Mononuclear cell (primary cell): Measurements from ENCODE around the gene ATG4A. TPM values are rescaled to one million over a fixed set of nuclear protein-coding genes. Genes with fewer than 3 reads are reported as not detected.

Experiments used
- H3K27me3 ChIP-seq: 2 replicates; pipeline ENCODE4 v1.6.0; 2011; ENCODE audit warnings: low read length, control low read depth; ENCODE audit not compliant: insufficient read depth
- H3K4me1 ChIP-seq: 2 replicates; pipeline ENCODE4 v1.5.1; 2011; ENCODE audit warnings: mild to moderate bottlenecking, low read length, control low read depth; ENCODE audit not compliant: insufficient read depth
- H3K4me3 ChIP-seq: 2 replicates; pipeline ENCODE4 v1.5.1; 2011; ENCODE audit warnings: mild to moderate bottlenecking, low read length, moderate library complexity
- H3K9me3 ChIP-seq: 2 replicates; pipeline ENCODE4 v1.5.1; 2011; ENCODE audit warnings: low read depth, mild to moderate bottlenecking, control low read depth, low read length
- total RNA-seq: library from RNA; depleted of rRNA; stranded (reverse); fragments of >200 nt; gene quantifications from one replicate; pipeline ENCODE4 v1.2.3, GENCODE V29; 2012

Gene ATG4A
- total RNA-seq, 1 donor = 4.7 TPM

DNA sequence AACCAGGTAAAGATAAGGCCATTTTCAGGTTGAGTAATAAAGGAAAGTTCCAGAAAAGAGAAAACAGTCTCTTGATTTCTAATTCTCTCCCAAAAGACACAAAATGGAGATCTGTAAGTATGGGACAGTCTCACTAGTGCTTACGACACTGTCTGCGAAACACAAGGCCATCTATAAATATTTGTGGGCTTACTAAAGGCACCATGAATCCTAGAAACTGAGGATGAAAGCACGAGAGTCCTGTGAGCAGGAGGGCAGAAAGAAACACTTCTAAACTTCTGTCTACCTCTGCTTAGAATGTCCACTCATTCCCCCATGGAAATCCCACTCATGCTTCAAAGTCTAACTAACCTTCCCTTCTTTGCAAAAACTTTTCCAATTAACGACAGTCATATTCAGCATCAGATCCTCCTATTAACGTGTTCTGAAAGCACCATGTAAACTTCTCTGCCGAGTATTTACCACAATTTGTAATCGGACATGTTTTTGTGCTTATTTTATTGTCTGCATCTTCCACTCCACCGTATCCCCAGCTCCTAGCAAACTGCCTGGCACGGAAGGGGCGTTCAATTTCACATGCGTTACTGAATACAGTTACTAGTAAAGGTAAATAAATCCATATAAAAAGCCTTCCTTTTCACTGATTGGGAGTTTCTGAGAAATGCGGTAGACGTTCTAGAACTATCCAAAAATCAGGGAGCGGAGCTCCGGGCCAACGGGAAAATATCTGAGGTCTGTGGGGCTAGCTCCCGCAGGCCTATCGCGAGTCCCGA is 901 bp upstream of the ATG4A start:
- Histone ChIP-seq H3K4me3 (peak overlapping the region; percentile 66), H3K27me3 (no peaks in the 10 kb centered on the region), H3K9me3 (no peaks in the 10 kb centered on the region), H3K4me1 (peaks cover 9% of the 10 kb centered on the region)

DNA sequence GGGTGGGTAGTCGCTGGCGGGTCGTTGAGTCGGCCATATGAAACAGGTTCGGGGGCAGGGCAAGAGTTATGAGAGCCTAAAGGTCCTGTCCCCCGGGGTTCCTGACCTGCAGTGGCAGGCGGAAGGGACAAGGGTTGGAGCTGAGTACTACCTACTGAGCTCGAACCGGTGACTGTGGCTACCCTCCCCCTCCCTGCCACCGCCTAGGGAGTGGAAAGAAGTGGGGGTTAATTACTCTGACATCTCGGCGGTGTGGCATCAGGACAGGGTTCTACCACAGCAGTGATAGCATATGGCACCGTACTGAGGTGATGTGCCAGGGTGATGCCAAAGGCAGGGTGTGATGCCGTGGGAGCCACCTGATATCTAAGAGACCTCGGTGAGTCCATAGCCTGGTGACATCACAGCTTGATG is 307 bp downstream of the ATG4A start:
- peak overlapping the region; percentile 66 for H3K4me3 ChIP-seq
- H3K27me3 ChIP-seq = no peaks in the 10 kb centered on the region
- peaks cover 9% of the 10 kb centered on the region for H3K4me1 ChIP-seq
- no peaks in the 10 kb centered on the region for H3K9me3 ChIP-seq

DNA sequence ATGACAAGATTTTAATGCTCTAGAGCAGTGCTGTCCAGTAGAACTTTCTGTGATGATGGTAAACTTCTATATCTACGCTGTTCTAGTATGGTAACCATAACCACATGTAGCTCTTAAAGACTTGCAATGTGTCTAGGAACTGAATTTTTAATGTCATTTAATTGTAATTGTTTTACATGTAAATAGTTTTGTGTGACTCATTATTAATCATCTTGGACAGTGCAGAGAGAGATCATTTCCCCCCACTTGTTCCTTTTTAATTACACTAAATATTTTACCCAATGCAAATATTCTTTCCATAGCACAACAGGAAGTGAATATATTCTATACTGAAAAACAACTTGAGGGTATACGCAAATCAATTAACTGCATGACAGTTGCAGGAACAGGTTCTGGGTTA is 5.8 kb downstream of the ATG4A start:
- Histone ChIP-seq H3K4me1 (no peaks in the 10 kb centered on the region), H3K9me3 (no peaks in the 10 kb centered on the region), H3K27me3 (no peaks in the 10 kb centered on the region), H3K4me3 (no peak overlapping the region)

DNA sequence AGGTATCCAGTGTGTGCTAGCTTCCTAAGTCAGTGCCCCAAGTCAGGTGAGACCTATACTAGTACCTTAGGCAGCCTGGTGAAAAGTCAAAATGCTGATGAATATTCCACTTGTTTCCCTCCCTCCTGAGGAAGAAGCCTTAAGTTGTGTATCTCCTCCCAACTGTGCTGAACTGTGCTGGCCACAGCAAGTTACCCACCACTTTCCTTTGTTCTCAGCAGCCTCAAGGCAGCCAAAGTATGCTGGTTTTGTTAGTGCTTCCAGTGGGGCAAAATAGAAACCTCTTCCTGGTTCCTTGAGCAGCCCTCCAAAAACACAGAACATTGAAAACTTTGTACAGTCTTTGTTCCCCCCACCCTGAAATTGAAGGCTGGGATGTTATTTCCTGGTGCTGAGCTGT is 13.9 kb downstream of the ATG4A start:
- Histone ChIP-seq H3K9me3 (no peaks in the 10 kb centered on the region), H3K27me3 (no peaks in the 10 kb centered on the region), H3K4me3 (no peak overlapping the region), H3K4me1 (no peaks in the 10 kb centered on the region)

DNA sequence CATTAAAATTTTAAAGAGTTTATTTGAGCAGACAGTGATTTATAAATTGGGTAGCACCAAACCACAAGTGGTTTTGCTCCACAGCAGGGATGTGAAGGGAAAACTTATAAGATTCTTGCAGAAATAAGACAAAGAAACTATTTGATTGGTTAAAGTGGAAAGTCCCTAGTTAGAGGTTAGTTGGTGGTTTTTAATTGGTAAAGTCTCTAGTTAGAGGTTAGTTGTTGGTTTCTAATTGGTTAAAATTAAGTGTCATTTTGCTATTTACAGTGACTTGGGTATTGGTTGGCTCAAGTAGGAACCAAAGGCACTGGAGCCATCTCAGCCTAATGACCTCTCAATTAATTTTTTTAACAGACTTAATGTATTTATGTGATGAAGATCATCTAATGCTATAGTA is 23.0 kb downstream of the ATG4A start:
- Histone ChIP-seq H3K4me3 (no peak overlapping the region), H3K4me1 (no peaks in the 10 kb centered on the region), H3K9me3 (no peaks in the 10 kb centered on the region), H3K27me3 (no peaks in the 10 kb centered on the region)

DNA sequence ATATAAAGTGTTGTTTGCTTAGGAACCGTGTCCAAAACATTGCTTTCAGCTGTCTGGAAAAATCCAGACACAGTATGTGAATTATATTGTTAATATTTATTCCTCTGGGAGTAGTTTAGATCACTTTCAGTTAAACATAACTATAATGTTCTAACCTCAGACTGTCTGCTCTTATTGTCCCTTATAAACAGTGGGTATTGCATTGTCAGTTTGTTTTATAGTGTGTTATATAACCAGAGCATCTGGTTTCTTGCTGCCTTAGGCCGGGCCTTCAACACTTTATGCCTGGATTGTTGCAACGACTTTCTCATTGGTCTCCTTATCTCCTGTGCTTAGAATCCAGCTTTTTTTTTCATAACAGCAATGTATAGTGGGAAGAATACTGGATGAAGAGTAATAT is 26.4 kb downstream of the ATG4A start:
- Histone ChIP-seq H3K4me3 (no peak overlapping the region), H3K4me1 (no peaks in the 10 kb centered on the region), H3K9me3 (no peaks in the 10 kb centered on the region), H3K27me3 (no peaks in the 10 kb centered on the region)

DNA sequence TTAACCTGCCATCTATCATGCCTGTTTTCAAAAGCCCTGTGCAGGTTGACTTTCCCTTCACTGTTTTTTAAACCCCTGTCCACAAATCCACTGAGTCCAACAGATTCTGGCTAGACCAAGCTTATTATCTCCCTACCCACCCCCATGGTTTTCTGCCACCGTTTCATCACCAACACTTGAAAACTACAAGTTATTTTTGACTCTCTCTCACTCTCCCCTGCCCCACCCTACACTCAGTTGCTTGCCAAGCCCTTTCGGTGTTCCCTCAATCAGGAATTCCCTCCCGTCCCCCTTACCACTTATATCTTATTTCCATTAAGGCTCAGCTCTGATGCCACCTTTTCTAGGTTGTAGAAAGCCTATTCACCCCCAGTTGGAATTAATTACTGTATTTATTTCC is 29.7 kb downstream of the ATG4A start:
- no peaks in the 10 kb centered on the region for H3K9me3 ChIP-seq
- no peaks in the 10 kb centered on the region for H3K27me3 ChIP-seq
- no peak overlapping the region for H3K4me3 ChIP-seq
- no peaks in the 10 kb centered on the region for H3K4me1 ChIP-seq

DNA sequence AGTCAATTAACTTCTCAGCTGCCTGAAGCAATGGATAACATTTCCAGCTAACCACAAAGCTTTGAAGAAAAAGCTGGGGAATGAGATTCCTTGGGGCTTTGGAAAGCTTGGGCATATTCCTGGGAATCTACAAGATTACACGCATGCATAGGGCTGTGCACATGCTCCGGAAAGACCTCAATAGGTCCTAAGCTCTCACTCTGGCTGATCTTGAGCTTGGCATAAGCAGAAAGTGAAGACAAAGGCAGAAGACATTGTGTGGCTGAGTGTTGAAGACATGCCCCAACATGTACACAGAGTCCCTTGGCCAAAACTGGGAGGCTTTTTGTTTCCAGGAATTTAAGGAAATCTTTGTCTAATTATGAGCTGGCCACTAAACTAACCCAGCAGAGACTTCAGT is 31.2 kb downstream of the ATG4A start:
- Histone ChIP-seq H3K4me1 (no peaks in the 10 kb centered on the region), H3K27me3 (no peaks in the 10 kb centered on the region), H3K9me3 (no peaks in the 10 kb centered on the region), H3K4me3 (no peak overlapping the region)

DNA sequence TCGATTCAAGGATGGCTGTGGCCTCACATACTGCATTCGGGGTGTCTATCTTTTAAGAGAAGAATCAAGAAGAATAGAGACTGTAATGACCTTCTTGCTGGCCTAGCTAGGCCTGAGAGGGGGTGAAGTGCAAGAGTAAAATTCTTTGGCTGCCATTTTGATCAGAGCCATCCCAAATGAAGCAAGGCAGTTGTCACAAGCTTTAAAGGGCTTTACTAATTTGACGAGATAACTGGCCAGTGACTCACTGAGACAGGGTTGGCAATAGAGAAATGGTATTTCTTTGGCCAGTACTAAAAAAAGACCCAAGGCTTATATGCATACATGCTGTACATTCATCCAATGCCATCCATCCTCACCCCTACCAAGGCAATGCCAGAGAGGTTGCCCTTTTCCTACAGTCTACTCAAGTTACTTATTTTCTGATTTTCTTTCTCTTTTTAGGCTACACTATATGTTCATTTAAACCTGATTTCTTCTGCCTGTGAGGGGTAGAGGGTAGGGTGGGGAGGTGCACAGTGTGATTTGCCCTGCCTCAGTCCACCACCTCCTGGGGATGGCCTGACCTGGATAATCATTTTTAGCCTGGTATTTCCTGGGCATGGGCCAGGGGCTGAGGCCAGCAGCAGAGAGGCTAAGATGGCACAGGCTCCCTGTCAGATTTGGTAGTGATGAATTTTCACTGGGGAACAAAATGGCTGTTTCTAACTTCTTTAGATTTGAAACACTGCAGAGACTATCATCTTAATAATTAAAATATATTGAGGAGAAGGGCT is 32.2 kb downstream of the ATG4A start:
- no peaks in the 10 kb centered on the region for H3K27me3 ChIP-seq
- no peaks in the 10 kb centered on the region for H3K9me3 ChIP-seq
- no peak overlapping the region for H3K4me3 ChIP-seq
- H3K4me1 ChIP-seq = no peaks in the 10 kb centered on the region

DNA sequence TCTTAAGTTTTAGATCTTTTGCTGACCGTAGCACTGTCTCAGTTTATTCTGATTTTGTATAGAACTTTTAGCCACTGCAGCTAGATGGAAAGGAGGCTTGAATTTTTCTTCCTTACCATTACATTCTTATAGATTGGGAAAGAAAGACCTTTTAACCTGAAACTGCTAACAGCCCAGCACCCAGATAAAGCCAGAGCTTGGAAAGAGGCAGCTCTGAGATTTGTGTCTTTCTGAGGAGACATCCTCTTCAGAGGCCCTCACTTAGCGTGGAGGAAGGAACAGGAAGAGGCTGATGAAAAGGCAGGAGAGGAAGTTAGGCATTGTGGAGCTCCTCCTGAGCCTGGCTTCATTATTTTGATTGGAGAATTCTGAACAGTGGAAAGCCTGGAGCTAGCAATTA is 35.1 kb downstream of the ATG4A start:
- Histone ChIP-seq H3K4me3 (no peak overlapping the region), H3K27me3 (no peaks in the 10 kb centered on the region), H3K9me3 (no peaks in the 10 kb centered on the region), H3K4me1 (no peaks in the 10 kb centered on the region)

DNA sequence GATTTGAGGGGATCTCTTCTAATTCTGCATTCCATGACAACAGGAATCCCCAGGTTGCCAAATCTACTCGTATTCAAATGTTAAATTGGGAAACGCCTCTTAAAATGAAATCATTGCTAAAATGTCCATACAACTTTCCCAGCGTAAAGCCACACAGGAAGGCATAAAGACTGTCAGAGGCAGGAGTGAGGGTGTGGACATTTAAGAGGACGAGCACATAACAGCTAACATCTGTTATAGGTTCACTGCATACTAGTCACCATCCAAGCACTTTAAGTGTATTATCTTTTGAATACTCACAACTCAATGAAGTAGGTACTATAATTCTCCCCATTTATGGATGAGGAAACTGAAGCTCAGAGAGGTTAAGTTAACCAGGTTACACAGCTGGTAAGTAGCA is 35.6 kb downstream of the ATG4A start:
- H3K4me3 ChIP-seq = no peak overlapping the region
- no peaks in the 10 kb centered on the region for H3K27me3 ChIP-seq
- no peaks in the 10 kb centered on the region for H3K9me3 ChIP-seq

DNA sequence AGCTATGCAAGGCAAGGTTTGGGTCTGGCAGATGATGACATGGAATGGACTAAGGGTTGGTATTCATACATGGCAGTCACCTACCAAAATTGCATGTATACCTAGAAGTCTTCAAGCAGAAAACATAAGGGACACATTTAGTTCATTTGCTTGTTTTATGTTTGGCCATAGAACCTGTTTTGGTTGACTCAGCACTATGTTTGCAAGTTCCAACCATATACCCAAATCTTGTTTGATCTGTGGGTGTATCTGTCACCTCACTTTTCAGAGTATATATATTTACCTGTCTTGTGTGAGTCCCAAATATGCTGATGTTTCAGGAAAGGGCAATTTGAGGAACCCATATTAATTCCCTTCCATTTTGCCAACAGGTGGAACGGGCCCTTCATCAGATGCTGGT is 39.3 kb downstream of the ATG4A start:
- Histone ChIP-seq H3K27me3 (no peaks in the 10 kb centered on the region), H3K9me3 (no peaks in the 10 kb centered on the region)

More for the DNA sequence above, 35.6 kb downstream of the ATG4A start:
- no peaks in the 10 kb centered on the region for H3K4me1 ChIP-seq

DNA sequence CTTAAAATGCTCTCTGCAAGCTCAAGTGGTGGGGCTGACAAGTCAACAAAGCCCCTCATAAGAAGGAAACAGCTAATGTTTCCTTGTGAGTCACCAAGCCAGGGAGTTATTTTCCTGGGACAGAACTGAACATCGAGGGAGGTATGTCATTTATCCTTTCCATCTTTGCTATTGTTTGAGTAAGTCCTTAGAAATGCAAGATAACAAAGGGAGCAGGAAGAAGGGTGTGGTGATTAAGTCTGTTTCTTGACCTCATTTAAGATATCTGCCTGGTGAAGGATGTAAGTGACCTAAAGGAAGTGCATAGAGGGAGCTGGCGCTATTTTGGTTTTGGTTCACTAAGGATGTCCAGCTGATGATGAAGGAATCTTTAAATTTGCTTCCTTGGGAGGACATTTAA is 39.9 kb downstream of the ATG4A start:
- Histone ChIP-seq H3K4me3 (no peak overlapping the region), H3K4me1 (no peaks in the 10 kb centered on the region), H3K27me3 (no peaks in the 10 kb centered on the region), H3K9me3 (no peaks in the 10 kb centered on the region)

More for the DNA sequence above, 39.3 kb downstream of the ATG4A start:
- H3K4me3 ChIP-seq = no peak overlapping the region
- no peaks in the 10 kb centered on the region for H3K4me1 ChIP-seq

DNA sequence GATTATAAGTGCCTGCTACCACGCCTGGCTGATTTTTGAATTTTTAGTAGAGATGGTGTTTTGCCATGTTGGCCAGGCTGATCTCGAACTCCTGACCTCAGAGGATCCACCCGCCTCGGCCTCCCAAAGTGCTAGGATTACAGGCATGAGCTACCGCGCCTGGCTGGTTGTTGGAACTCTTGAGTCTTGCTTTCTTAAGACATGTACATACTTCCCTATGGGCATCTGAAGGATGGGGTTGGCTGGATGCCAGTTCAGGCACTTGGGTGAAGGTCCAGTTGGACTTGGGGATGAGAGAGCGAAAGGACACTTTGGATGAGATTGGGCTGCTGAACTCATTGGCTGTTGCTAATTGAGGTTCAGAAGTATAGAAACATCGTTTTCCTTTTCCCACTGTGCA is 40.5 kb downstream of the ATG4A start:
- Histone ChIP-seq H3K4me1 (no peaks in the 10 kb centered on the region), H3K27me3 (no peaks in the 10 kb centered on the region), H3K4me3 (no peak overlapping the region), H3K9me3 (no peaks in the 10 kb centered on the region)

DNA sequence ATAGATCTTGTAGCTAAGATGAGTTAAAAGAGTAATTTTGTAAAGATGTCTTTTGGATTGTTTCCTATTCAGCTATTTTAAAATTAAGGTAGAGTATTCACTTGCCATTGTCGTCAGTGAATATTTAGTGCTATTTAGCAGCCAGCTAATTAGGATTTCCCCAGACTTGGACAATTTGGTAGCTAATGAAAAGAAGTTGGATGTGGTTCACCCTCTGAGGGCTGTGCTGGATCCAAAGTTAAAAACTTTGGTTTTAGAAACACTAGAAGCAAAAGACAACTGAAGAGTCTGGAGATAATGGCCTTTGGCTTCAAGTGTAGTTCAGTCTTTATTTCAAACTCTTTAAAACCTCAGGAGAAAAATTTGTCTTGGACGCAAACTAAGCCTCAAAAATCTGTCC is 41.3 kb downstream of the ATG4A start:
- Histone ChIP-seq H3K9me3 (no peaks in the 10 kb centered on the region), H3K4me3 (no peak overlapping the region), H3K27me3 (no peaks in the 10 kb centered on the region), H3K4me1 (no peaks in the 10 kb centered on the region)

DNA sequence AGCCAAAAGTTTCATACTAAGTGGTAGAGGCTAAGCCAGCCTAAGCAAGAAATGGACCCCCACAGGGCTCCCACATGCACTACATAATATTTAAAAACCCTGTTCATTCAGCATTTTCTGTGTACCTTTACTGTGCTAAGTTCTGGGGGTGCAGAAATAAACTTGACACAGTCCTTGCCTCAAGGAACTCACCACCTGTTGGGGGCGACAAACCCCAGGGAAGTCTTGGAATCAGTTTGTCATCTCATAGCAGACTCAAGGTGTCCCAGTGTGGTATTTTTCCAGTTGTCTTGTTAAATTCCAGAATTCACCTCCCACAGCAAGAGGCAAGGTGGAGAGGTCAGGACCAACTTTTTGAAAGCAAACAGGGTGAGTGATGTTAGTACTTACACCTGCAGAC is 43.1 kb downstream of the ATG4A start:
- Histone ChIP-seq H3K4me1 (no peaks in the 10 kb centered on the region), H3K27me3 (no peaks in the 10 kb centered on the region), H3K9me3 (no peaks in the 10 kb centered on the region), H3K4me3 (no peak overlapping the region)
